ENCODE results near the gene SYTL3.

DNA sequence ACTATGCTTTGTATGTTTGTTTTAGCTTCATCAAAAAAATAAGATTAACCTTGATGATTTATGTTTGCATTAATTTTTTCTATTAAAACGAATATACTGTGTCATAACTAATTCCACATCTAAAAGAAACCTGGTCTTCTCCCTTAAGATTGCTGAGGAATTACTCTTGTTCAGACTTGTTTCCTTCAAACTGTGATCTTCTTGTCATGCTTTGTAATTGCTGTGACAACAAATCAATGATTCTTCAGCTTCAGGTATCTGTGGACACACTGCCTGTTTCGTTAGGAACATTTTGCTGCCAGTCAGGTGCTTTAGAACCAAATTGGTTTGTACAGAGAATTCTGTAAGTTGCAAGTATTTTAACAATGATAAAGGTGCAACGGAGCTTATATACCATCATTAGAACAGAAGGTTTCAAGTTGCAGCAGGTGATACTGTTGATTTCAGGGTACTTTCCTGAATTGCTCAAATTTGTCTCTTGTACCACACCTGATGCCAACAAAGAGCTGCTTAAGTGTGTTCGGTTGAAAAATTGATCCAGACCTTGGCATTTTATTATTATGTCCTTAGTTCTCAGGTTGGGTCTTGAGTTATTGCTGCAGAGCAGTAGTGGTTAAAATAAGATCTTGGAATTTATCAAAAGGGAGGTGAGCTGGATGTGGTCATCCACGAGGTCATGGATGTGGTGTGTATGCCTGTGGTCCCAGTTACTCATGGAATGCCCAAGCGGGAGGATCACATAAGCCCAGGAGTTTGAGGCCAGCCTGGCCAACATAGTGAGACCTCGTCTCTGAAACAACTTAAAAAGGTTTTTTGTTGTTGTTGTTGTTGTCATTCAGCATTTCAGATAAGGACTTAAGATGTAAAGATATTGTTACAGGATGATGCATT is 19.5 kb downstream of the SYTL3 start:
- TF ChIP-seq CTCF (conservative IDR thresholded peaks at IDR 0.05; ENCODE audit: low read depth, low read length) (no peak), EZH2 (IDR thresholded peaks at IDR 0.05; ENCODE audit: low read length, unreplicated experiment) (no peak)

All from PC-3 (cell line).